HG03196 (cell line): ENCODE measurements around the gene UNC80.

Experiments used
- ATAC-seq: cut with Tn5 transposase; IDR thresholded peaks from one replicate; pipeline ENCODE4 v1.9.1; 2021; ENCODE audit not compliant: unreplicated experiment

The UNC80 gene

DNA sequence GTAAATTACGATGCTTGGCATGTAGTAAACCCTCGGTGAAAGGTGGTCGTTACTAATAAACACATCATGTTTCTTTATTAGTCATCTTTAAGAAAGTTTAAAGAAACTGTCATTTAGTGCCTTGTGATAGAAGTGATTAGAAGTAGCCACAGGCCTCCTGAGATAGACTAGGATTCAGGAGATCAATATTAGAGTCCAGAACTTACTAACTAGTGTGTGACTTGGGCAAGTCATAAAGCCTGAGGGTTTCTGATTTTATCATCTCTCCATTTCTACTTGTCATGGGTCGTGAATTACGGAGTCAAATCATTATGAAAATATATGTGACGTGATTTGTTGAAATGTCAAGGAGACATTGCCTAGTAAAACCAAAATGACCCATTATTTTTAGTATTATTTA is 237.5 kb downstream of the UNC80 start:
- ATAC-seq = no peak

- no peak for ATAC-seq
These were observed 238.3 kb downstream of the UNC80 start for GRCh38 chr2:210009896-210010295.

- ATAC-seq = no peak
These were observed 248.5 kb downstream of the UNC80 start for GRCh38 chr2:210020138-210020537.

- ATAC-seq = no peak
These were observed 251.2 kb downstream of the UNC80 start for GRCh38 chr2:210022824-210023223.

DNA sequence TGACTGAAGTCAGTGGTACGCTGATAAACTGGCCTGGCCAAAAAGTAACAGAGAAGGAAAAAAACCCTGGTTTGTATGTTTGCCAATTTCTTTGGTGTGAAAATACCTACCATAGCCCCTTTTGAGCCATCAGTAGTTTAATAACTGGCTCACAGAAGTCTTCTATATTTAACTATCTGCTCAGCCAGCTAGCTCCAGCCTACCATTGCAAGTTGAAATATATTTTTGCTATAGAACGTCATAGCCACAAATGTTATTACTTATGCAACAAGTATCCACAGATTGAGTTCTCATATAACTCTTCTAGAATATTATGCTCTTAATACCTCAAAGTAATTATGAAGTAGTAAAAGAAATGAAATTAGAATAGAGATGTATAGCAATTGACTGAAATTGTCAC is 256.0 kb downstream of the UNC80 start:
- no peak for ATAC-seq

DNA sequence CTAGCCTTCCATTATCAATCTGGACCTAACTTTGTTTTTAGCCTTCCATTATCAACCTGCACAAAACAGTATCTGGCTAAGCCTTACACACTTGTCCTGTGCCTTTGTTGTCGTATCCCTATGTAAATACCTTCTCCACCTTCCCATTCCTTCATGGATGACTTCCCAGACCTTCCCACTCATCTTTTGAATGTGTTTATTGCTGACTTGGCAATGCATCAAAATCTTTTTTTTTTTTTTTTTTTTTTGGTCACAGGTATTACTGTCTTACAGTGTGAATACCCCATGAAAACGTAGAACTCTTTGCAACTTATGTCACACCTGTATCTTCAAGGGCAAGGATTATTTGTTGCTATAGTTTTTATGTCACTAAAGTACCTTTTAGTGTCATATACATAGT is 256.5 kb downstream of the UNC80 start:
- no peak for ATAC-seq

GRCh38 chr2:210034087-210034683 is 262.6 kb downstream of the UNC80 start:
- no peak for ATAC-seq

DNA sequence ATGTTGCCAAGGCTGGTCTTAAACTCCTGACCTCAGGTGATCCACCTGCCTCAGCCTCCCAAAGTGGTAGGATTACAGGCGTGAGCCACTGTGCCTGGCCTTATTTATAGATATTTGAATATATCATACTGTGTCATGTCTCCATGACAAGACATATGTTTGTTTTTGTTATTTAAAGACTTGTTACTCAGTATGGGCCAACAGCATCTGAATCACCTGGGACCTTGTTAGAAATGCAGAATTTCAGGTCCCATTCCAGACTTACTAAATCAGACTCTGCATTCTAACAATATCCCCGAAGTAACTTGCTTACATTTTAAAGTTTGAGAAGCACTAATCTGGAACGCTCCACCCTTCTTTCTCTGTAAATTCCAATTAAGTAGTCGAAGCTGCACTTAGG is 264.0 kb downstream of the UNC80 start:
- no peak for ATAC-seq

DNA sequence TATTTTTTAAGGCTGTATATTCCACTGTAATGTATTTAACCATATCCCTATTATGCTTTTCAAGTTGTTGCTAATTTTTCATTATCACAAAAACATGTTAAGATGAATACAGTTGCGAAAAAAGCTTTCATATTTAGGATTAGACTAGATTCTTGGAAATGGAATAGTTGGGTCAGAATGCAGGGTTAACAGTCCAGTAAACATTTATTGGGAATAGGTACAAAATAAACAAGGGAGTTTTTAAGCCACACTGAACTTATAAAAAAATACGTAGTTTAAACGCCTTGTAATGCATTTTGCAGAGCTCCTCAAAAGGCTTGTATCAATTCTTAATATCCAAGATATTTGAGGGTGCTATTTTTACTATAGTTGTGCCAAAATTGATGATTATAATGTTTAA is 266.4 kb downstream of the UNC80 start:
- ATAC-seq = no peak

DNA sequence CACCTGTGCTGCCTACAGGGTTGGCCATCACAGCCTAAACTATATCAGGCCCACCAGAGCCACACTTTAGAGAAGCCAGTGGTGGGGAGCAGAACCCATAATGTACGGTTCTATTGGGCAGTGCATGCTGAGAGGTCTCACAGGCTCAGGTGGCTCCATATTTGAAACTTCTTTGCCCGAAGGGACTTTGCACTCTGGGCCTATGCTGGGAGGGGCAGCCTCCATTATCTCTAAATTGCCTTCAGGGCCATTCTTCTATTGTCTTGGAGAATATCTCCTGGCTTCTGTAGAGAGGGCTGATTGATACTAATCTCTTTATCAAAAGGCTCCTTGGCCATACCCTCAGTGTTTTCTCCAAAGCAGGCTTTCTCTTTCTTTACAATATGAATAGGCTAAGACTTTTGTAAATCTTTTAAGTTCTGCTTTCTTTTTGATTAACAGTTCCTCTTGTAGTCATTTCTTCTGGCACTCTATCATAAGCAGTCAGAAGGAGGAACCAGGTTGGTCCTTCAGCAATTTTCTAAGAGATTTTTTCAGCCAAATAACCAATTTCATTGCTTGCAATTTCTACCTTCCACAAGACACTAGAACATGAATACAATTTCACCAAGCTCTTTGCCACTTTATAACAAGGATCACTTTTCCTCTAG is 275.3 kb downstream of the UNC80 start:
- no peak for ATAC-seq
